Adrenal gland (tissue), 5 donors: Measurements from ENCODE around the gene DISP2.

Experiments used
- POLR2A ChIP-seq, 2 donors: fragments of 450-650 bp; IDR thresholded peaks; one replicate each; pipeline ENCODE4 v1.6.1; 2017; ENCODE audit warnings: antibody characterized with exemption in 2 of 2, mild to moderate bottlenecking in 2 of 2, moderate library complexity in 1 of 2
- TF ChIP-seq, protein P1 (sequence below), 6 experiments: fragments of 450-650 bp in 4 of 6; fragments of 200-600 bp in 2 of 6; sonication (generic) in 1 of 6; IDR thresholded peaks; 1 replicate in 5 of 6; 2 replicates in 1 of 6; pipeline versions ENCODE4 v1.5.1 to v1.8.0; 2016 to 2021; ENCODE audit warnings: antibody characterized with exemption in 6 of 6, mild to moderate bottlenecking in 2 of 6, moderate library complexity in 1 of 6
- donor health status: DM: no; HTN: no; CAD: no.

GRCh38 chr15:40314723-40315276, 43.2 kb upstream of the DISP2 start:
- TF ChIP-seq, protein P1, sequence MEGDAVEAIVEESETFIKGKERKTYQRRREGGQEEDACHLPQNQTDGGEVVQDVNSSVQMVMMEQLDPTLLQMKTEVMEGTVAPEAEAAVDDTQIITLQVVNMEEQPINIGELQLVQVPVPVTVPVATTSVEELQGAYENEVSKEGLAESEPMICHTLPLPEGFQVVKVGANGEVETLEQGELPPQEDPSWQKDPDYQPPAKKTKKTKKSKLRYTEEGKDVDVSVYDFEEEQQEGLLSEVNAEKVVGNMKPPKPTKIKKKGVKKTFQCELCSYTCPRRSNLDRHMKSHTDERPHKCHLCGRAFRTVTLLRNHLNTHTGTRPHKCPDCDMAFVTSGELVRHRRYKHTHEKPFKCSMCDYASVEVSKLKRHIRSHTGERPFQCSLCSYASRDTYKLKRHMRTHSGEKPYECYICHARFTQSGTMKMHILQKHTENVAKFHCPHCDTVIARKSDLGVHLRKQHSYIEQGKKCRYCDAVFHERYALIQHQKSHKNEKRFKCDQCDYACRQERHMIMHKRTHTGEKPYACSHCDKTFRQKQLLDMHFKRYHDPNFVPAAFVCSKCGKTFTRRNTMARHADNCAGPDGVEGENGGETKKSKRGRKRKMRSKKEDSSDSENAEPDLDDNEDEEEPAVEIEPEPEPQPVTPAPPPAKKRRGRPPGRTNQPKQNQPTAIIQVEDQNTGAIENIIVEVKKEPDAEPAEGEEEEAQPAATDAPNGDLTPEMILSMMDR (IDR thresholded peaks at IDR 0.05): no peak
- no peak for TF ChIP-seq POLR2A (IDR thresholded peaks at IDR 0.05)
